Right kidney (tissue), 9 donors: ENCODE measurements around the gene RSPO3.
"Not testable (repeated sequence)": the region's sequence is repeated elsewhere in the genome, so short reads cannot be mapped to it uniquely, and the experiment has no call there.

Source experiments
- DNase-seq: peaks from one replicate; pipeline ENCODE4 v3.0.0-alpha.2; 2016
- long read RNA-seq, 8 donors: transcript quantifications; one replicate each; lab custom pipeline, GENCODE V29; 2026

RSPO3 gene, protein sequence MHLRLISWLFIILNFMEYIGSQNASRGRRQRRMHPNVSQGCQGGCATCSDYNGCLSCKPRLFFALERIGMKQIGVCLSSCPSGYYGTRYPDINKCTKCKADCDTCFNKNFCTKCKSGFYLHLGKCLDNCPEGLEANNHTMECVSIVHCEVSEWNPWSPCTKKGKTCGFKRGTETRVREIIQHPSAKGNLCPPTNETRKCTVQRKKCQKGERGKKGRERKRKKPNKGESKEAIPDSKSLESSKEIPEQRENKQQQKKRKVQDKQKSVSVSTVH
- long read RNA-seq, donor 1, partial matches to known transcripts: 8 of 11 reads
- long read RNA-seq, donor 1, other reads (novel, unspliced or antisense): 0 of 11 reads
- long read RNA-seq, donor 2, transcript RSPO3-201 (5 exons, 2,697 nt): major isoform, 7 of 7 reads
- long read RNA-seq, donor 2, partial matches to known transcripts: 0 of 7 reads
- long read RNA-seq, donor 2, other reads (novel, unspliced or antisense): 0 of 7 reads
- long read RNA-seq, donor 3, partial matches to known transcripts: 0 of 2 reads
- long read RNA-seq, donor 3, other reads (novel, unspliced or antisense): 0 of 2 reads
- long read RNA-seq, donor 4, transcript RSPO3-201 (5 exons, 2,697 nt): major isoform, 5 of 5 reads
- long read RNA-seq, donor 4, partial matches to known transcripts: 0 of 5 reads
- long read RNA-seq, donor 4, other reads (novel, unspliced or antisense): 0 of 5 reads
- long read RNA-seq, donor 5, transcript RSPO3-201 (5 exons, 2,697 nt): major isoform, 6 of 6 reads
- long read RNA-seq, donor 5, partial matches to known transcripts: 0 of 6 reads
- long read RNA-seq, donor 5, other reads (novel, unspliced or antisense): 0 of 6 reads
- long read RNA-seq, donor 6, transcript RSPO3-201 (5 exons, 2,697 nt): major isoform, 6 of 6 reads
- long read RNA-seq, donor 6, partial matches to known transcripts: 0 of 6 reads
- long read RNA-seq, donor 6, other reads (novel, unspliced or antisense): 0 of 6 reads
- long read RNA-seq, donor 7, transcript RSPO3-201 (5 exons, 2,697 nt): major isoform, 9 of 9 reads
- long read RNA-seq, donor 7, partial matches to known transcripts: 0 of 9 reads
- long read RNA-seq, donor 7, other reads (novel, unspliced or antisense): 0 of 9 reads
- long read RNA-seq, donor 8, transcript RSPO3-201 (5 exons, 2,697 nt): major isoform, 5 of 5 reads
- long read RNA-seq, donor 8, partial matches to known transcripts: 0 of 5 reads
- long read RNA-seq, donor 8, other reads (novel, unspliced or antisense): 0 of 5 reads

DNA sequence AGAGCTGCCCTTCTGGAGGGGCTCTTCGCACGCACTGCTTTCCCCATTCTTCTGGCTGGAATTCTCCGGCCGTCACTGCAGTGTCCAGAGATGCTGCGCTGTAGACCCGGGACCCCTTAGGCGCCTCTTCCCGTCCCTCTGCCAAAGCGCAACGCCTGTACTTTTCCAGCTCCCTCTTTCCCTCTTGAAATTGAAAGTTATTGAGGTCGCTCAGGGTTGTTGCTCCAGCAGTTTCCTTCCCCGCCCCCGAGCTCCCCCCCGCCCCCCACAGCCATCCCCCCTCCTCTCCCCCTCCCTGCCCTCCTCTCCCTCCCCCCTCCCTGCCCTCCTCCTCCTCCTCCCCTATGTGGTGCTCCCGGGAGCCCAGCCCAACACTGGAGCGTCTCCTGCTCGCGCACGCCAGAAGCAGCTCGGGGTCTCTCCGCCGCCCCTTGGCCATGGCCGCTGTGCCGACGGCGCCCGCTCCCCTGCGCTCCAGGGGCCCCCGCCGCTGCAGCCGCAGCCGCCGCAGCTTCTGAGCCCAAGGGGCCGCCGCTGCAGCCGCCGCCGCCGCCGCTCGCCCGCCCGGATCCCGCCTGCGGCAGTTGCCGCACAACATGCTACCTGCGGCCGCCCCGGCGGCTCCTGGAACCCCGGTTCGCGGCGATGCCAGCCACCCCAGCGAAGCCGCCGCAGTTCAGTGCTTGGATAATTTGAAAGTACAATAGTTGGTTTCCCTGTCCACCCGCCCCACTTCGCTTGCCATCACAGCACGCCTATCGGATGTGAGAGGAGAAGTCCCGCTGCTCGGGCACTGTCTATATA is at the start of gene RSPO3:
Gene RSPO3, plus strand, starts transcription at position 374 of the 804 bp plus-strand sequence. CDS start 522 bp downstream, outside the sequence.
- DNase-seq: peak; percentile 81

DNA sequence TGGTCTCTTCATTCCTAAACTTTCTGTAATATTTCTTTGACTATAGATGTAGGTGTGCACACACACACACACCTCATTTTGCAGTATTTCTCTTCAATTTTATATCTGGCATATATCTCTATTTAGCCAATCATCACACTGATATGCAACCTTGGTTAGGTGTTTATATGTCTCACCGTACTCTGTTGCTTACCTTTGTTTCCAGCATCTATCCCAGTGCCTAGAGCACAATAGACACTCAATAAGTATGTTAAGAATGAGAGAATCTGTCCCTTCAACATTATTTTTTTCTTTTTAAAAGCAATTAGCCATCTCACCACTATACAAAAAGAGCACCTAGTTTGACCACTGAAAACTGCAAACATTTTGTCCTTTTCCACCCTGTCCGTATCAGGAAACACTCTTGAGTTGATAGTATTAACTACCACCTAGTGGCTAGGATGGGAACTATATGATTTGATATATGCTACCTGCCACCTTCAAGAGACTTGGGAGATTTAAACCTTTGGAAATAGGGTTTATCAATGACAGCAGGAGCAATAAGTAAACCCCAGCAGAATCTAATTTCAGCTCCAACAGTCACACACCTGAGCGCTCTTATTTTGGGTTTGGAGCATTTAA is 48.7 kb upstream of the RSPO3 start:
- no peak for DNase-seq

DNA sequence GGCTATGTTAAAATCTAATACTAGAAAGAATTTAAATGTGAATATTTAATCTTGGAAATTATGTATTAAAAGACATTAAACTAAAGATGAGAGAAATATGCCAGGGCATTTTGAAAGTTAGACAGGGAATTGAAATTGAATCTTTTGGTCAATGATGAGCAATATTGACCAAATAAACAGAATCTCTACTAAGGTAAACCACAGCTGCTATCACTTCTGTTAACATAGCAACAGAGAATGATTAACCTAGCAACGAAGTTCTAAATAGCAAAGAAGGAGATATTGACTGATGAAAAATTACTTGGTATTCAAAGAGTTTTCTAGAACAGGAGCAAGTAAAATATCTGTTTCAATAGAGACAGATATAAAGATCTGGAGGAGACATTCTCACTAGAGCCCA is 45.2 kb upstream of the RSPO3 start:
- DNase-seq: no peak

DNA sequence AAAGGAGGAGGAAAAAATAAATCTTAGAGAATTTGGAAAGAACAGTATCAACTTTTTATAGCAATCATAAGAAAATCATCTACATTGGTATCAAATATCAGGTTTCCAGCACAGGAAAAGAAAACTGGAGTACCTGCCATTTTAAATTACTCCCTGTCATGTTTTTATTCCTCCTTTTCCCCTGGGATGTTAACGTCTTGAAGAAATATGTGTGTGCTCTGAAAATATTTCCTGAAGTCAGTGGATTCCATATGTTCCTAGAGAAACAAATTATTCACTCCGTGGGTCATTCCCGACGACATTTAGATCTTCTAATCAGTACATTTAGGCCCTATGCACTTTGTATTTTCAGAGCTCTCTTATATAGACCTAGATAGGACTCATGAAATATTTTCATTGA is 42.0 kb upstream of the RSPO3 start:
- no peak for DNase-seq

DNA sequence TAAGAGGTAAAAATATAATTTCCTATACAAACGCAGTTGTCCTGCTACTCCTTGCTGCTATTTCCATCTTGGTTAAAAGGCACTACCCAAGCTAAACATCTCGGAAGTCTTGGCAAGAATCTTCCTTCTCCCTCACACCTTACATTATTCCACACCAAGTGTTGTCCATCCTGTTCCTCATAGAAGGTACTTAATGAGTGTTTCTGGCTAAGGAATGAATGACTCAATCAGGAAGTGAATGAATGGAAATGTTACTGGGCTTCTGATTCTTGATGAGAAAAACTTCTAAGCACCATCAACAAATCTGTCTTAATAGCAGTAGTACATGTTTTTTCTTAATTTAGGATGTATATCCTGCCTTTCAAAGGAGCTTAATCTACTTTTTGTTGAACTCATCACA is 40.6 kb upstream of the RSPO3 start:
- no peak for DNase-seq

DNA sequence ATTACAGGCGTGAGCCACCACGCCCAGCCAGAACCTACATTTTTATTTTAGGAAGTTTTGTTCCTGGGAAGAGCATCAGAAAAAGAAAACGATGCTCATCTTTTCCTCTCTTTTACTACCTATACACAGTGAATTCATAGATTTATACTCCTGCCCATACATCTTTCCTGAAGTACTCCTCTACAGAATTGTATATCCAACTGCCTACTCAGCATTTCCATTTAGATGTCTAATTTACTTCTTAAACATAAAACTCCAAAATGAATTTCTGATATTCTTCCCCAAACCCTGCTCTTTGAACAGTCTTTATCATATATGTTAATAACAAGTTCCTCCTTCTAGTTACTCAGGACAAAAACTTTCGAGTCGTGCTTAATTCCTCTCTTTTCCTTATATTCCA is 39.8 kb upstream of the RSPO3 start:
- no peak for DNase-seq

DNA sequence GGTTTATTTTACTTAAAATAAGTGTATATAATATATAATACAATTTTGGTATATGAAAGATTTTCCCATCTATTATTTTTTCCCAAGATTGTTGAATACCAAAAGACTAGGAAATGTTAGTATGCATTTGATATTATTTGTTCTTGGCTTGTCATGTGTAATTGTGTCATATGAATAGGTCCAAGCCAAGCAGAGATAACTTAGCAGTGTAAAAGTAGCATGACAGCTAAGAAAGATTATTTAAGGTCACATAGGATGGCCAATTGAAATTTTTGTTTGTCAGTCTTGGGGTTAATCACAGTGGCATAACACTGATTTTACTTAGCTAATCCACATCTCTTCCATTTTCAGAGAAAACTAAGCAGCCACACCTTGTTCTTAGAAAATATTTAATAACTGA is 38.8 kb upstream of the RSPO3 start:
- DNase-seq: no peak

DNA sequence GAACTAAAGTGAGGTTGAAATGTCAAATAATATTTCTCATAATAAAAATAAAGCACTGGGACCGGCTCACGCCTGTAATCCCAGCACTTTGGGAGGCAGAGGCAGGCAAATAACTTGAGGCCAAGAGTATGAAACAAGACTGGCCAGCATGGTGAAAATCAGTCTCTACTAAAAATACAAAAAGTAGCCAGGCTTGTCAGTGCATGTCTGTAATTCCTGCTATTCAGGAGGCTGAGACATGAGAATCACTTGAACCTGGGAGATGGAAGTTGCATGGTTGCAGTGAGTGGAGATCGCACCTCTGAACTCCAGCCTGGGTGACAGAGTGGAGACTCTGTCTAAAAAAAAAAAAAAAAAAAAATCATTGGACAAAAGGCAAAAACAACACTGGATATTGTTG is 38.4 kb upstream of the RSPO3 start:
- DNase-seq: no peak

DNA sequence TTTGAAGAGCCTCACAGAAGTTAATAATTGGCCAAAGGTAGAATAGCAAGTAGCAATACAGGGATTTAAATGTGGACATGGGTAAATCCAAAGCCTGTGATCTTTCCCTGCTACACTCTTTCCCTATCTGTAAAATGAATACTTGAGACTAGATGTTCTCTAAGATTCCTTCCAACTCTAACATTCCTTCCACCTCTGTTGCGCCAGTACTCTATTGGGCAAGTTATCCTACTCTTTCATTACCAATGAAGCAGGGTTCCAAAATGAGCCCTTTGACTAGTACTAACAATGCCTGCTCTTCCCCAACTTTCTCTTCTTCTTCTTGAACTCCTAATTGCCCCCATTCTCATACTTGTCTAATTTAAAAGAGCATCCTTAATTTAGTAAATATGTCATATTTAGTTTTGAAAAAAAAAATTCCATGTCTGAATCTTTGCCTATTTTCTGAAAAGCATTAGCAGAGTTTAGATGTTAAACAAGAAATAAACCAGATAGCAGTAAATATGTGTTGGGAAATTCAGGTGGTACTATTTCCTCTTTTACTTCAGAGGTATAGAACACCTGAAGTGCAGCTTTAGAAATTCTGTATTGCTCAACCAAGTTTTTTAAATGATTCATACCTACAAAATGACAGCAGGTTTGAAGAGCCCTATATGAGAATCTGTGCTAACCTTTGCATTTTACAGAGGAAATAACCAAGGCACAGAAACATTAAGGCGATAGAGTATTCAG is 35.1 kb upstream of the RSPO3 start:
- no peak for DNase-seq

DNA sequence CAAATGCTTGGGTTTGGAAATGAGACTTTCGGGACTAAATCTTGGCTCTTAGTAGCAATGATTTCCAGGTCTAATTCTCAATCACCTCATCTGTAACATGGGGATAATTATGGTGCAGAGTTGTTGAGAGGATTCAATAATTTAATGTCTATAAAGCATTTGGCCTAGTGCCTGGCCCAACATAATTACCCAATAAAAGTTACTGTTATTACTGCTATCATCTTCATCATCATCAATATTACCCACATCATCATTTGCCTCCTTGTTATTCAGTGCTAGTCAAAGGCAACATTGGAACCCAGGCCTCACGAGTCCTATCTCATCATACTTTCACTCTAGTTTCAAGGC is 34.5 kb upstream of the RSPO3 start:
- no peak for DNase-seq

DNA sequence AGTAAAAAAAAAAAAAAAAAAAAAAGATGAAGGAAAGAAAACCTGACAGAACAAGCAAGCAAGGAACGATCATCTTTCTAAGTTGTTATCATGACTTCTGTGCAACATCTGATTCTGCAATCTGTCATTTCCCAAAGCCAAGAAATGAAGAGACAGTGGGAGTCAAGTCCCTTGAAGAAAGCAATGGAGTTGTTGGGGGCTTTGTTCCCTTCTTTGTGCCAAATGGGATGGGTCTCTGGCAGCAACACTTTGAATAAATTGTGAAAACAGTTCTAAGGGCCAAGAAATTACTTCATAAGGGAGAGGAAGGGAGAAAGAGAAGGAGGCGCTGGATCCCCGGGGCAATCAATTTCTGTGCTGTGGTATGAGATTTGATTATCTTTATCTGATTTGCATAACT is 33.3 kb upstream of the RSPO3 start:
- DNase-seq: no peak

DNA sequence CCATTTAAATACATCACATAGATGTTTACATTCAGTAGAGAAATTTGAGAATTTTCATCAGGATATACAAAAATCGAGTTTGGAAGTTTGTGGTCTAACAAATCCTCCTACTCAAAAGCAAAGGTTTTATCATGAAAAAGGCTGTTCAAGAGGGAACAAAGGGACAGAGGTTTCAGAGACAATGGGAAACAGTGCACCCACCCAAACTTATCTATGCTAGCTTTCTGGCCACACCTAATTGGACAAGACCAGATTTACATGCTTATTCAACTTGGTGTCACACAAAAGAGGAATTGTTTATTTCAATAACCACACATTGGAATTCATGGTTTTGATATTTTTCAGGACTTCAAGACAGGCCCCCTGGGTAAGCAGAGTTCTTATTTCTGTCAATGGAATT is 28.4 kb upstream of the RSPO3 start:
- DNase-seq: no peak

DNA sequence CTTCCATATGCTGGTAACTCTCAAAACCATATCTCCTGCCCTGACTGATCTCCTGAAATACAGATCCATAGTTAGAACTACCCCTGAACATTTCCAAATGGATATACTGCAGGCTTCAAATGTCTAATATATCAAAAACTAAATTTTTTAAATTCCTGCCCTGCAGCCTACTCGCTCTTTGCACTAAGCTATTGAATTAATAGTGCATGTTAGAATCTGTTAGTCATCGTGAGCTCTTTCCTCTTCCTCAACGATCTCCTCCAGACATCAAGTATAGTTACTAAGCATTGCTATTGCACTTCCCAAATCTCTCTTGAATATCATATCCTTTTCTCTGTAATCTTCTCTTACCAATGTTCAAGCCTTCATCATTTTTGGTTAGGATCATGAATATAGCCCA is 26.0 kb upstream of the RSPO3 start:
- no peak for DNase-seq

DNA sequence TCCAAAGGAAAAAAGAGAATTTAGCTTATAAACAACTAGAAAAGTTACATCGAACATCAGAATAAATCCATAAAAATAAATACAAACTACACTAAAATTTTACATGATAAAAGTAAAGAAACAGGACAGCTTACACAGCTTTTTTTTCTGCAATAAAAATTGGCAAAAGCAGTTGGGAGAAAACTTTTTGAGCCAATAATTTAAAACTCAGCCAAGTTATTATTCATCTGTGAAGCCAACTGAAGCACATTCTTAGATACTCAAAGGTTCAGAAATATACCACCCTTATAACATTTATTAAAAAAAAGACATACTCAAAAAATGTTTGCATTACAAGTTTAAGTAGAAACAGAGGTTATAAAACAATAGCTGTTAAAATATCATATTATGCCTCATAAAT is 23.7 kb upstream of the RSPO3 start:
- no peak for DNase-seq

DNA sequence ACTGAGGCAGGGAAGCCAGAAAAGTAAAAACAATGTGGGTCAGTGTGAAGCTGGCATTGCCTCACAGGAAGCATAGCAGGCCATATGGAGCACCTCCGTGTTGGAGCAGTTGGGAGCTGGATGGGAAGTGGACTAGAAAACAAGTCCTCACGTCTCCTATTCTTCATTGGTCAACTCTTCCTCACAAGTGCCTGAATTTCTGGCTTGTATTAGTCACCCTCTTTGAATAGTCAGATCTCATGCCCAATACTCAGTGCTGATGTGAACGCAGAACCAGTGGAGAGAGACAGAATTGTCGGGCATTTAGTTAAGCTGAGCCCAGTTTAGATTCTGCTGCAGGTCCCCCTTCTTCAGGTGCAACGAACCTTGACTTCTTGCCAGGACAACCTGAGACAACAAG is 22.3 kb upstream of the RSPO3 start:
- no peak for DNase-seq

DNA sequence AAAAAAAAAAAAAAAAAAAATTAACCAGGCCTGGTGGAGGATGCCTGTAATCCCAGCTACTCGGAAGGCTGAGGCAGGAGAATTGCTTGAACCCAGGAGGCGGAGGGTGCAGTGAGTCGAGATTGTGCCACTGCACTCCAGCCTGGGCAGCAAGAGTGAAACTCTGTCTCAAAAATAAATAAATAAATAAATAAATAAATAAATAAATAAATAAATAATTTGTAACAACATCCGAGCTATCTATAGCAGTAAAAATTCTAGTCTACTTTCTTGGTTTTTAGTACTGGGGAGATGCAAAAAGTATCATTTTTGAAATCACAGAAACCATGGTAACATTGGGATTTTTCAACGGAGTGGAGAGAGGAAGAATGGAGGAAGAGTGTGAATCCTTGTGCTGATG is 21.0 kb upstream of the RSPO3 start:
- DNase-seq: not testable (repeated sequence)

DNA sequence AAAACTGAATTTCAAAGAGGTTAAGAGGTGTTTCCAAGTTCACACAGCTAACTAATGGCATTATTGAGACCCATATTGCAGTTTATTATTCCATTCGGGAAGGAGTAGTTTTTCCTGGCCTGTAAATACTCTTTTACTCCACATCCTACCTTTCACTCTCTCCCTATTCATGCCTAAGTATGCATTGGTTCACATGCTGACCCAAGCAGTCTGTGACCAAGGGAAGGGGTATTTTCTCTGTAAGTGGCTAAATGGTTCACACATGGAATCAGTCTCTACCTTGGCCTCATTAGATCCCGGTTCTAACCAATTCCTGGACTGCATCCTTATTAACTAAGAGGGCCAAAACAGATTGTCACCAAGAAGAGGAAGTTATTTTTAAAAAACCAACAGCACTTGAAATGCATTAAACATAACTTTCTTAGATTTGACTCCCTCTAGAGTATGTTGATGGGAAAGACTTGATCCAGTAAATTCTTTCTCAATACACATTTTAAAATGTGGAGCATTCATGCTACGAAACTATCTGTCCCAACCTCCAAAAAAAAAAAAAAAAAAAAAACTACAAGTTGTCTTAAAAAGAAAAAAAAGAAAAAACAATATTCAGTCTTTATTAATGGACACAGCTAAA is 17.8 kb upstream of the RSPO3 start:
- DNase-seq: no peak

DNA sequence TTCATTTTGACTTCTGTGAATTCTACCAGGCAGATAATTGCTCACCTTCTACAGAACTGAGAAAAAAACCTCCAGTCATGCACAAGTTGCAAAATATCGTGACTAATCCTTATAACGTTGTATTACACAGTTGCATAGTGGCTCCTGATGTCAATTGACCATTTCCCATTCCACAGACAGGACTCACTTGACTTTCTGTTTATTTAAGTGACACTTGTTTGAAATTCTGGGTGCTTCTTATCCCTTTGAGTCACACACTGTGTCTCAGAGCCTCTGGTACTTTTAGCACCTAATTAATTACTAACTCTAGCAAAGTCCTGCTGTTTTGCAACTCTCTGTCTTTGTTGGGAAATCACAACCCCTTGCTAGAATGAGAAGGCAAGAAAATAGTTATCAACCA is 16.2 kb upstream of the RSPO3 start:
- no peak for DNase-seq

DNA sequence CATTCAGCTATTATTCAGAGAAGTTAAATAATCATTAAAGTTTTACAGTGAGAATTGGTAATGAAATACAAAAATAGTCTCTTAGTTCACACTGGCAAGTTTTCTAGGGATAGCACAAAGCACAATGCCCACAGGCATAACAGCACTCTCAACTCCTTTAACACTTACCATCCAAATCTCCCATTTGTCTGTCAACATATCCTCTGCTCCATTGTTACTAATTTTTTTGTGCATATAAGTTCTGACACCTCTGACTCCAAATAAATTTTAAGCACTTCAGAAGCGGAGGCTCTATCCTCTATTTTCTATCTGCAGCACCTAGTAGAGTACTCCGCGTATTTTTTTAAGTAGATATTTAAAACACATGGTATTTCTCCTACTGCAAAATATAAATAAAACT is 15.6 kb upstream of the RSPO3 start:
- no peak for DNase-seq

DNA sequence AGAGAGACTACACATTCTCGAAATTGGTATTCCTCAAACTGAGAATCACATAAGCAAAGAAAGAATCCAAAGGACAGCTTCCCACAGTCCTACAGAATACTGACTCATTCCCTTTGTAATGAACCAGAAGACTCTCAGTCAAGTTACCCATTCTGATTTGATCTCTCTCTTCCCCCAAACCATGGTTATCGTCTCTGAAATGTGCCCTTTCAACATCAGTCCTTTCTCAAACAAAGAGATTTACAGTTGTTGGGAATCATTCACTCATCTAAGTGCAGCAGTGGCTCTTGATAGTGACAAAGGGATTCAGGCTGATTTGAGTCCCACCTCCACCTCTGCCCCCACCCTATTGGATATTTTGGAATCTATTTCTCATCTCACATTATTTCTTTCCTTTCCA is 15.0 kb upstream of the RSPO3 start:
- no peak for DNase-seq
